NCI-H748 treated with DMSO at 0.1 percent for 48 hours (cell line): Measurements from ENCODE around the gene PLXNB3.

Source experiments
- DNase-seq: peaks from one replicate; lab custom pipeline; 2025; lab: John Stamatoyannopoulos, UW

The PLXNB3 gene

GRCh38 chrX:153793291-153793690, 29.2 kb downstream of the PLXNB3 start:
- no peak for DNase-seq

GRCh38 chrX:153794018-153794896, 30.2 kb downstream of the PLXNB3 start, which contains the start of the genes IDH3G and SSR4:
IDH3G (minus strand) TSS chrX:153794375; CDS start chrX:153794326, 49 bp downstream.
SSR4 (plus strand) TSS chrX:153794668; CDS start chrX:153794688, 20 bp downstream.
- DNase-seq = peak; percentile 90

GRCh38 chrX:153794897-153795816, 31.1 kb downstream of the PLXNB3 start:
- DNase-seq = no peak

- no peak for DNase-seq
These were observed 33.5 kb downstream of the PLXNB3 start for GRCh38 chrX:153797415-153798015.

GRCh38 chrX:153799326-153799725, 35.3 kb downstream of the PLXNB3 start:
- DNase-seq = no peak

- no peak for DNase-seq
These were observed 36.2 kb downstream of the PLXNB3 start for GRCh38 chrX:153800177-153800722.

- DNase-seq = no peak
These were observed 36.7 kb downstream of the PLXNB3 start for GRCh38 chrX:153800746-153801145.

GRCh38 chrX:153801669-153802068, 37.6 kb downstream of the PLXNB3 start:
- DNase-seq = no peak

GRCh38 chrX:153802513-153803045, 38.5 kb downstream of the PLXNB3 start:
- no peak for DNase-seq

- no peak for DNase-seq
These were observed 39.4 kb downstream of the PLXNB3 start for GRCh38 chrX:153803211-153804099.

- no peak for DNase-seq
These were observed 40.1 kb downstream of the PLXNB3 start for GRCh38 chrX:153804100-153804595.

GRCh38 chrX:153804621-153805020, 40.6 kb downstream of the PLXNB3 start:
- no peak for DNase-seq

GRCh38 chrX:153805436-153805835, 41.4 kb downstream of the PLXNB3 start:
- DNase-seq = no peak

GRCh38 chrX:153806999-153807575, 43.0 kb downstream of the PLXNB3 start:
- no peak for DNase-seq

- DNase-seq = no peak
These were observed 43.9 kb downstream of the PLXNB3 start for GRCh38 chrX:153807976-153808375.

GRCh38 chrX:153812220-153812619, 48.2 kb downstream of the PLXNB3 start:
- DNase-seq = peak; percentile 4

GRCh38 chrX:153813161-153813560, 49.1 kb downstream of the PLXNB3 start:
- no peak for DNase-seq

- DNase-seq = no peak
These were observed 50.7 kb downstream of the PLXNB3 start for GRCh38 chrX:153814591-153815315.
